HG03175 (cell line): Measurements from ENCODE around the gene FAM72B.
"Not testable (repeated sequence)": the region's sequence is repeated elsewhere in the genome, so short reads cannot be mapped to it uniquely, and the experiment has no call there.

Source experiments
- ATAC-seq: cut with Tn5 transposase; IDR thresholded peaks from one replicate; pipeline ENCODE4 v1.9.1; 2021; ENCODE audit warnings: mild to moderate bottlenecking, moderate library complexity; ENCODE audit not compliant: unreplicated experiment

The FAM72B gene

DNA sequence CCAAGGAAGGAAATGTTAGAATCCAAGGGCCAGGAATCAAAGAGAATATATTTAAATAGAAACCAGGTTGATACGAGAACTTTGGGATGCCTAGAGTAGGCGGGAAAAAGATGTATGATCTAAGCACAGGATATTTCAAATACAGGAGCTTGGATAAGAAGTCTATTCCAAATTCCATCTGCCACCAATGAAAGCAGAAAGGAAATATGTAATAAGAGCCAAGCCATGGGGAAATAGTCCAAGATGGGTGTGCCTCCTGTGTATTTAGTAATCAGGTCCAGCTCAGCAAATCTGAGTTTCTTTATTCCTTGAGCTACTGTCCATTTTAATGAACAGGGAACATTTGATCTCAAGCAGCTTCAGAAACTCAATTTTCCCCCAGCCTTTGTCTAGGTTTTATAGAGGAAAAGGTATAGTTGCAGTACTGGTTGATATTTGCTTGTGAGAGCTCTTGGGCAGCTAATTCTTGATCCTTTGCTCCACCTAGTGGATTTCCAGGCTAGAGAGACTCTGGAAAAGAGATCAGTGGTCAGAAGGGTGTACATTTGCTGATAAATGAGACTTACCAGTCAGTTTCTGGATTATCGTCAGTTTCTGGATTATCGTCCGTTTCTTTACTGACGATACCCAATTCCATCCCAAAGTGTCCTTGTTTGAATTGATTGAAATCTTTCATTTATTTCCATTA, 28.3 kb downstream of the FAM72B start:
- ATAC-seq: not testable (repeated sequence)

DNA sequence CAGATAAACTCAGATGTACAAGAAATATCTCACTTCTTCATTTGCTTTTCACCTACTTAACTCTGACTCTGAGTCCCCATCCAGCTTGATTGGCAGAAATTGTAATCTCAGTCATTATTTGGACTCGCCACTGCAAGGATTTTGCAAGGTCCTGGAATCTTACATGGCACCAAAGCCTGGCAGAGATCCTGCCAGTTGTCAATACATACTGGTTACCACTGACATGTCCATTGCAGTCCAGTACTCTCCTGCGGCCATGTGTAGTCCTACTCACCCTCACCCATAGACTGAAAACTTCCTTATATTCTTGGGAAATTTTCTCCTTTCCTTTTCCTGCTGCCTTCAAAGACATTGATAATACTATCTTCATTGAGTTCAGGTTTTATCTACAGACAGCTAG, 29.3 kb downstream of the FAM72B start:
- ATAC-seq: not testable (repeated sequence)

DNA sequence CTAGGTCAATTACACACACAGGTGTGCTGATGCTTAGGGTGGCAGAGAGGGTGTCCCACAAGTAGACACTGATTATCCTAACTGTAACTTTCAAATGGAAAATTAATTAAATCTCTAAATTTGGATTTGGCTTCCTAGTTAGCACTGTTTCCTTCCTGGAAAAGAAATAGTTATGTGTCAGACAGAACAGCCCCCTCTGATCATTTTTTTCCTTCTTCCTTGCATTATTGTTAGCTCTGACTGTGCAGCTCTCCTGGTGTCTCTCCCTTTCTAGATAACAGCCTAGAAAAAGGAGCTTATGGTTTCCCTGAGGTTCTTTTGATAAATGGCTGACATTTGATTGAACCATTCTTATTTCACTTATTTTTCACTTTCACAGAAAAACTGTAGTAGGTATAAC, 31.4 kb downstream of the FAM72B start:
- ATAC-seq: not testable (repeated sequence)

DNA sequence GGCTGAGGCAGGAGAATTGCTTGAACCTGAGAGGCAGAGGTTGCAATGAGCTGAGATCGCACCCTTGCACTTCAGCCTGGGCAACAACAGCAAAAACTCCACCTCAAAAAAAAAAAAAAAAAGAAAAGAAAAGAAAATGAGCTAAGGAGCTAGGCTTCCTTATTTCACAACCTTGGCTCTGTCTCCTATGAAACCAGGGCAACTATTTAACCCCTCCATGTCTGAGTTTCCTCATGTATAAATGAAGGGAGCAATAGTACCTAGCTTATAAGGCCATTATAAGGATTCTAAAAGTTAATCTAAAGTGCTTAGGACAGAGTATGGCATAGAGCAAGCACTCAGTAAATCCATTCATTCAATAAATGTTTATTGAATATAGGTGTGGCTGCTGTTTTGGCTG, 32.8 kb downstream of the FAM72B start:
- not testable (repeated sequence) for ATAC-seq

DNA sequence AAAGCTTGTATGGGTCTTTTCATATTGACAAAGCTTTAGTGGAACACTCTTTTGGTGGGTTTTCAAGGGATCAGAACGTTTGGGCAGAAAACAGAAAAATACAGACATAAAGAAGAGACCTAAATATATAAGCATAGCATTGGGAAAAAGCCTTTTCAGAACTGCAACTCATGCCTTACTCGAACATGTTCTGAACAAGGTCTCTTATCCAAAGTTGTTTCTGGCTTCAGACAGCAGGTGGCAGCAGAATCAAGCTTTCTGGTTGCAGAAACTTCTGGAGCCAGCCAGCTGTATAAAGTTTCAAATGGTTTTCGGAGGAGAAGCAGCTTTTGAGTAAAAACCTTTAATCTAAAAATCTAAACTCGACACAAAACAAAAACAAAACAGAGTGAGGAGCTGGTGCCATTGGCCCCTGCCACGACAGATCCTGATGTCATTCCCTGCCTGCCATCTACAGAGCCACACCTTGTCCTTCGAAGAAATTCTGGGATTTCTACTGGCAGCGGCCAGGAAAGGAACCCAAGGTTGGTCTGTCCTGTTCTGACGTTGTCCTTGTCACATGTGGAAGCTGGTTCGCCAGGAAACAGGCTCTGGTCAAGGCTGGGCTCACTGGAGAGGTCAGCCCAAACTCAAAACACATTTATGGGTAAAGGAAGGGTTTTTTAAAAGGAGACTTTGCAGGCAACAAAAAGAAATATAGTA, 35.5 kb downstream of the FAM72B start:
- ATAC-seq: not testable (repeated sequence)

DNA sequence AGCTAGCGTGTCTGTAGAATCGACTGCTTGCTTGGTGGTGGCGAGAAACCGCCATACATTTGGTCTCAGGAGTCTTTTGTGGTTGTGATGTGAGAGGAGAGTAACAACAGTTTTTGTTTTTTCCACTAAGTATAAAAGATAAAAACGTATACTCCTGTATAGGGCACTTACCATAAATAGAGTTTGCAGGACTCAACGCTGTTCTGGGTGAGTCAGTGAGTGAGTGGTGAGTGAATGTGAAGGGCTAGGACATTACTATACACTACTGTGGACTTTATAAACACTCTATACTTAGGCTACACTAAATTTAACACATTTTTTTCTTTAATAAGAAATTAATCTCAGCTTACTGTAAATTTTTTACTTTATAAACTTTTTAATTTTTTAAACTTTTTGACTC, 43.7 kb downstream of the FAM72B start:
- ATAC-seq: not testable (repeated sequence)

DNA sequence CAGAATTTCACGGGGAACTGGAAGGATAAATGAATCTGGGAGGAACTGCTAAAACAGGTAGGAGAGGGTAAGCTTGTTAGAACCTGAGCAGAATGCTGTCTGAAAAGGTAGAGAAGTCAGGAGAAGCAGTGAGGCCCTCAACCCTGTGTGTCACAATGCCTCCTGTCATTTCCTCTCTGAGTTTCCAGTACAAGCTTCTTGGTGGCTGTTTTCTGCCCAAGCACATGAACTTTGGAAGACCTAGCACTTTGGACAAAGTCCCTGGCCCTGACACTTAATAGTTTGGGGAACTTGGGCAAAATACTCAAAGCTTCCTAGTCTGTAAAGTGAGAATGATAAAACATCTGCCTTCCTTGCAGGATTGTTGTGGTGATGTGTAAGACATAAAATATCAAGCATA, 52.6 kb downstream of the FAM72B start:
- not testable (repeated sequence) for ATAC-seq

DNA sequence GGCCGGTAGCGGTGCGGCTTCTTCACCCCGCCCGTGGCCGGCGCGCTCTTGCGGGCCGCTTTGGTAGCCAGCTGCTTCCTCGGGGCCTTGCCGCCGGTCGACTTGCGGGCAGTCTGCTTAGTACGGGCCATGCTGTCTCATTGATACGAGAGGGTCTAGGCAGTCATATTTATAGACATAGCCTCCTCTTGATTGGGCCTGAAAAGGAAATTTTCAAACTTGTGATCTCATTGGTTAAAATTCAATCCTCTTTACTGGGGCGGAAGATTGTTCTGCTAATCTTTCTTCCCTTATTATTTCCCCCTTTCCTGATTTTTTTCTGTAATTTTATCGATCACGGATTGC, 65.7 kb downstream of the FAM72B start:
- ATAC-seq: not testable (repeated sequence)
